ENCODE results near the gene PRRX2.

DNA sequence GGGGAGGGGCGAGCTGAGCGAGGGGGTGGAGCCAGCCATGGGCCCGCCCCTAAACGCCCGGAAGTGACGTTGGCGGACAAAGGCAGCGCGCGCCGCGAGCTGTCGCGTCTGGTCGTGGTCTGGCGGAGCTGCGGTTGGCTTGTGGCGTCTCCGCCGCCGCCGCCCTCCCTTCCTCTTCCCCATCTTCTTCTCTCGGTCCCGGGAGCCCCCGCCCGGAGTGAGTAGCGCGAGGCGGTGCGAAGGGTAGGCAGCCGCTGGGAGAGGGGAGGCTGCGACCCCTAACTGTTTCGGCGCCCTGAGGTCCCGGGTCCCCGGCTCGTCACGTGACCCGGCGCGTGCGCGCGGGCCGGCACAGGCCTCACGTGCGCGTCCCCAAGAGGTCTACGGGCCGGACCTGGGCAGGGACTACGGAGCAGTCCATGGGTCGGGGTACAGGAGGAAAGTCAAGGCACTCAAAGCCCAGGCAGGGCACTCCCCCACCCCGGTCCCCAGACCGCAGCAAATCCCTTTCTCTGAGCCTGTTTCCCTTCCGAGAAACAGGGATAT, 39.3 kb upstream of the PRRX2 start, which contains the start of gene NTMT1:
- TF ChIP-seq, protein P1, sequence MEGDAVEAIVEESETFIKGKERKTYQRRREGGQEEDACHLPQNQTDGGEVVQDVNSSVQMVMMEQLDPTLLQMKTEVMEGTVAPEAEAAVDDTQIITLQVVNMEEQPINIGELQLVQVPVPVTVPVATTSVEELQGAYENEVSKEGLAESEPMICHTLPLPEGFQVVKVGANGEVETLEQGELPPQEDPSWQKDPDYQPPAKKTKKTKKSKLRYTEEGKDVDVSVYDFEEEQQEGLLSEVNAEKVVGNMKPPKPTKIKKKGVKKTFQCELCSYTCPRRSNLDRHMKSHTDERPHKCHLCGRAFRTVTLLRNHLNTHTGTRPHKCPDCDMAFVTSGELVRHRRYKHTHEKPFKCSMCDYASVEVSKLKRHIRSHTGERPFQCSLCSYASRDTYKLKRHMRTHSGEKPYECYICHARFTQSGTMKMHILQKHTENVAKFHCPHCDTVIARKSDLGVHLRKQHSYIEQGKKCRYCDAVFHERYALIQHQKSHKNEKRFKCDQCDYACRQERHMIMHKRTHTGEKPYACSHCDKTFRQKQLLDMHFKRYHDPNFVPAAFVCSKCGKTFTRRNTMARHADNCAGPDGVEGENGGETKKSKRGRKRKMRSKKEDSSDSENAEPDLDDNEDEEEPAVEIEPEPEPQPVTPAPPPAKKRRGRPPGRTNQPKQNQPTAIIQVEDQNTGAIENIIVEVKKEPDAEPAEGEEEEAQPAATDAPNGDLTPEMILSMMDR (IDR thresholded peaks at IDR 0.05 in 4 of 5, conservative IDR thresholded peaks at IDR 0.05 in 1 of 5): peak in 2 of 5 experiments; percentile 45 to 53
- peak; percentile 99 for TF ChIP-seq POLR2A (IDR thresholded peaks at IDR 0.05)

All from gastrocnemius medialis (tissue), 4 donors.